Measurements from ENCODE around the gene OGFOD3.
"Not testable (repeated sequence)": the region's sequence is repeated elsewhere in the genome, so short reads cannot be mapped to it uniquely, and the experiment has no call there.

The OGFOD3 gene

DNA sequence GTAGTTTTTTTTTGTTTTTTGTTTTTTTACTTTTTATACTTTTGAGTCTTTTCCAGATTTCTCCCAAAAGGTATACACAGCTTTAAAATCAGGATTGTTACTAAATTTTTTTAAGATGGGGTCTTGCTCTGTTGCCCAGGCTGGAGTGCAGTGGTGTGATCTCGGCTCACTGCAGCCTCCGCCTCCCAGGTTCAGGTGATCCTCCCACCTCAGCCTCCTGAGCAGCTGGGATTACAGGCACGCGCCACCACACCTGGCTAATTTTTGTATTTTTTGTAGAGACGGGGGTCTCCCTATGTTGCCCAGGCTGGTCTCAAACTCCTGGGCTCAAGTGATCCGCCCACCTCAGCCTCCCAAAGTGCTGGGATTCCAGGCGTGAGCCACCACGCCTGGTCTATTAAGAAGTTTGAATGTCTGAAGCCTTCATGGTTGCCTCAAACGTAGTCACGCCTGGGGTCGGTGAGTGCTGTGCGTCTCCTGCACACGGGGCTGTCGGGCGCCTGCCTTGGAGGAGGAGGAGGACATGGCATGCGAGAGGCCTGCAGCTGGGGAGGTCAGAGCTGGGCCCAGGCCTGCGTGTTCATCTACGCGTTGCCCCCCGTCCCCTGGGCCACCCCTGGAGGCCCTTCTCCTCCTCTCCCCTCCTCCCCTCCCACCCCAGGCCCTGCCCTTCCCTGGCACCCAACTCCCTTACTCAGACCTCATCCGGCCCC lies 36.0 kb downstream of the OGFOD3 start:
- H3K56ac ChIP-seq (ENCODE audit: low read length); H3K36me3 ChIP-seq (ENCODE audit: control insufficient read depth, insufficient read depth, low read length); H3K27me3 ChIP-seq (ENCODE audit: insufficient read depth, low read length, poor library complexity); H3K4me2 ChIP-seq (ENCODE audit: low read length); H3K23ac ChIP-seq (ENCODE audit: low read length); H2BK15ac ChIP-seq (replicated peaks; ENCODE audit: low read depth); H3K18ac ChIP-seq (ENCODE audit: low read length); H3K4me1 ChIP-seq (ENCODE audit: control insufficient read depth, low read depth, low read length); H2BK120ac ChIP-seq (ENCODE audit: low read depth, low read length); DNase-seq; H3K79me2 ChIP-seq (ENCODE audit: control insufficient read depth, insufficient read depth, low read length); H2AK5ac ChIP-seq (ENCODE audit: low read length); H3K9ac ChIP-seq (ENCODE audit: low read length); H2BK5ac ChIP-seq (ENCODE audit: low read length); H4K5ac ChIP-seq (ENCODE audit: low read length); H4K8ac ChIP-seq (ENCODE audit: low read depth, low read length); H3K4ac ChIP-seq (ENCODE audit: low read depth, low read length); H3K79me1 ChIP-seq (ENCODE audit: low read length); H3K27ac ChIP-seq (ENCODE audit: low read depth, low read length); H3K4me3 ChIP-seq (ENCODE audit: low read length): not testable (repeated sequence)
- no CpG with 5 or more reads among the region's 21 CpGs for WGBS (ENCODE audit: extremely low coverage, insufficient coverage, low lambda C conversion rate)

DNA sequence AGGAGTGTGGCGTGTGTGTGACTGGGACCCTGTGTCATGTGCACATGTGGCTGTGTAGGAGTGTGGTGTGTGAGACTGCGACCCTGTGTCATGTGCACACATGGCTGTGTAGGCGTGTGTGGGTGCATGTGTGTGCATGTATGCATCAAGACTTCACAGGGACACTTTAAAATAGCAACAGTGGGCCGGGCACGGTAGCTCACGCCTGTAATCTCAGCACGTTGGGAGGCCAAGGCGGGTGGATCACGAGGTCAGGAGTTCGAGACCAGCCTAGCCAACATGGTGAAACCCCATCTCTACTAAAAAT lies 36.7 kb downstream of the OGFOD3 start:
- DNase-seq; H3K36me3 ChIP-seq (ENCODE audit: control insufficient read depth, insufficient read depth, low read length); H3K4me1 ChIP-seq (ENCODE audit: control insufficient read depth, low read depth, low read length); H4K8ac ChIP-seq (ENCODE audit: low read depth, low read length); H3K18ac ChIP-seq (ENCODE audit: low read length); H2BK15ac ChIP-seq (replicated peaks; ENCODE audit: low read depth); H3K4me2 ChIP-seq (ENCODE audit: low read length); H3K79me2 ChIP-seq (ENCODE audit: control insufficient read depth, insufficient read depth, low read length); H3K27ac ChIP-seq (ENCODE audit: low read depth, low read length); H3K79me1 ChIP-seq (ENCODE audit: low read length); H3K56ac ChIP-seq (ENCODE audit: low read length); H2AK5ac ChIP-seq (ENCODE audit: low read length); H3K23ac ChIP-seq (ENCODE audit: low read length); H3K27me3 ChIP-seq (ENCODE audit: insufficient read depth, low read length, poor library complexity); H3K9ac ChIP-seq (ENCODE audit: low read length); H2BK120ac ChIP-seq (ENCODE audit: low read depth, low read length); H3K4ac ChIP-seq (ENCODE audit: low read depth, low read length); H2BK5ac ChIP-seq (ENCODE audit: low read length); H3K4me3 ChIP-seq (ENCODE audit: low read length); H4K5ac ChIP-seq (ENCODE audit: low read length): not testable (repeated sequence)
- WGBS (ENCODE audit: extremely low coverage, insufficient coverage, low lambda C conversion rate) = no CpG with 5 or more reads among the region's 10 CpGs

DNA sequence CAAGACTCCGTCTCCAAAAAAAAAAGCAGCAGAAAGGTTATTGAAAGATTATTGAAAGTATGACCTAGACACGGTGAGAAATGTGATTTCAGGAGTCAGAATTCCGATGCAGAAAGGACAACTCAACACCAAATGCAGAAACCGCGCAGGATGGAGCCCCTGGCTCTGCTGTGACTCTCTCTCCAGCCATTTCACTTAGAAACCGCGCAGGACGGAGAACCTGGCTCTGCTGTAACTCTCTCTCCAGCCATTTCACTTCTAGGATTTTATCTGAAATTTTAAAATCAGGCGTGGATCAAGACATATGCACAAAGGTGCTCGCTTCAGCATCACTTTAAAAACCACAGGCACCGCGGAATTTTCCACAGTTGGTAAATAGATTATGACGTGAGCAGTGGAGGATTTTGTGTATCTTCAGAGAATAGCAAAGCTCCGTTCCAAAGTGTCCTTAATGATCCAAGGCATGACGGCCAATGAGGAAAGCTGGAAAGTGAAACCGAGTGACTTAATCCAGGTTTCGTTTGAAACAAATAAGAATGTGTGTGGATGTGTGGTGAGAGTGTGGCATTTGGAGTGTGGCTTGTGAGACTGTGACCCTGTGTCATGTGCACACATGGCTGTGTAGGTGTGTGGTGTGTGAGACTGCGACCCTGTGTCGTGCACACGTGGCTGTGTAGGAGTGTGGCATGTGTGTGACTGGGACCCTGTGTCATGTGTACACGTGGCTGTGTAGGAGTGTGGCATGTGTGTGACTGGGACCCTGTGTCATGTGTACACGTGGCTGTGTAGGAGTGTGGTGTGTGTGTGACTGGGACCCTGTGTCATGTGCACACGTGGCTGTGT lies 37.3 kb downstream of the OGFOD3 start:
- no peaks in the 10 kb centered on the region for H3K27me3 ChIP-seq (ENCODE audit: insufficient read depth, low read length, poor library complexity)
- H3K27ac ChIP-seq (ENCODE audit: low read depth, low read length) = no peak overlapping the region
- no peak overlapping the region for H2BK5ac ChIP-seq (ENCODE audit: low read length)
- WGBS (ENCODE audit: extremely low coverage, insufficient coverage, low lambda C conversion rate) = no CpG with 5 or more reads among the region's 23 CpGs
- H4K5ac ChIP-seq (ENCODE audit: low read length) = no peak overlapping the region
- H3K4me1 ChIP-seq (ENCODE audit: control insufficient read depth, low read depth, low read length) = no peaks in the 10 kb centered on the region
- H2BK15ac ChIP-seq (replicated peaks; ENCODE audit: low read depth) = no peak overlapping the region
- H3K79me2 ChIP-seq (ENCODE audit: control insufficient read depth, insufficient read depth, low read length) = no peaks in the 10 kb centered on the region
- H3K18ac ChIP-seq (ENCODE audit: low read length) = no peak overlapping the region
- no peak overlapping the region for H3K4ac ChIP-seq (ENCODE audit: low read depth, low read length)
- no peak overlapping the region for H3K9ac ChIP-seq (ENCODE audit: low read length)
- no peak overlapping the region for H3K4me3 ChIP-seq (ENCODE audit: low read length)
- H4K8ac ChIP-seq (ENCODE audit: low read depth, low read length) = no peak overlapping the region
- no peaks in the 10 kb centered on the region for H3K36me3 ChIP-seq (ENCODE audit: control insufficient read depth, insufficient read depth, low read length)
- H3K56ac ChIP-seq (ENCODE audit: low read length) = no peak overlapping the region
- H2AK5ac ChIP-seq (ENCODE audit: low read length) = no peak overlapping the region
- no peak overlapping the region for H2BK120ac ChIP-seq (ENCODE audit: low read depth, low read length)
- H3K4me2 ChIP-seq (ENCODE audit: low read length) = no peak overlapping the region
- no peak overlapping the region for H3K23ac ChIP-seq (ENCODE audit: low read length)
- no peak for DNase-seq
- no peaks in the 10 kb centered on the region for H3K79me1 ChIP-seq (ENCODE audit: low read length)

DNA sequence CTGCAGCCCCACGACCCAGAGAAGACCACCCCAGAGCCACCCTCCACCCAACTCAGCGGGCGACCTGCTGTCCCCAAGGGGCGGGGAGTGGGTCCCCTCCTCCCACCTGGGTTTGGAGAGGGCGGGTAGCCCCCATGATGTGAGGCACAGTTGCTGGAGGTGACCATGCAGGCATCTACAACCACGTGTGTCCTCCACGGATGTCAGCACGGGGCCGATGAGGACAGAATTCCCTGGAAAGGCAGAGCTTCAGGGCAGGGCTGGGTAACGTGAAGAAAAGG lies 39.7 kb downstream of the OGFOD3 start:
- no peaks in the 10 kb centered on the region for H3K36me3 ChIP-seq (ENCODE audit: control insufficient read depth, insufficient read depth, low read length)
- H3K27ac ChIP-seq (ENCODE audit: low read depth, low read length) = no peak overlapping the region
- H3K56ac ChIP-seq (ENCODE audit: low read length) = no peak overlapping the region
- no peak overlapping the region for H3K4me3 ChIP-seq (ENCODE audit: low read length)
- no peak overlapping the region for H3K23ac ChIP-seq (ENCODE audit: low read length)
- H4K5ac ChIP-seq (ENCODE audit: low read length) = no peak overlapping the region
- H3K79me2 ChIP-seq (ENCODE audit: control insufficient read depth, insufficient read depth, low read length) = no peaks in the 10 kb centered on the region
- no peak overlapping the region for H2BK5ac ChIP-seq (ENCODE audit: low read length)
- WGBS (ENCODE audit: extremely low coverage, insufficient coverage, low lambda C conversion rate) = no CpG with 5 or more reads among the region's 10 CpGs
- no peaks in the 10 kb centered on the region for H3K27me3 ChIP-seq (ENCODE audit: insufficient read depth, low read length, poor library complexity)
- H4K8ac ChIP-seq (ENCODE audit: low read depth, low read length) = no peak overlapping the region
- no peak overlapping the region for H2BK120ac ChIP-seq (ENCODE audit: low read depth, low read length)
- no peak overlapping the region for H2AK5ac ChIP-seq (ENCODE audit: low read length)
- no peak overlapping the region for H3K18ac ChIP-seq (ENCODE audit: low read length)
- no peak for DNase-seq
- H3K4me2 ChIP-seq (ENCODE audit: low read length) = no peak overlapping the region
- H3K79me1 ChIP-seq (ENCODE audit: low read length) = no peaks in the 10 kb centered on the region
- H2BK15ac ChIP-seq (replicated peaks; ENCODE audit: low read depth) = no peak overlapping the region
- H3K4me1 ChIP-seq (ENCODE audit: control insufficient read depth, low read depth, low read length) = no peaks in the 10 kb centered on the region
- no peak overlapping the region for H3K4ac ChIP-seq (ENCODE audit: low read depth, low read length)
- no peak overlapping the region for H3K9ac ChIP-seq (ENCODE audit: low read length)

DNA sequence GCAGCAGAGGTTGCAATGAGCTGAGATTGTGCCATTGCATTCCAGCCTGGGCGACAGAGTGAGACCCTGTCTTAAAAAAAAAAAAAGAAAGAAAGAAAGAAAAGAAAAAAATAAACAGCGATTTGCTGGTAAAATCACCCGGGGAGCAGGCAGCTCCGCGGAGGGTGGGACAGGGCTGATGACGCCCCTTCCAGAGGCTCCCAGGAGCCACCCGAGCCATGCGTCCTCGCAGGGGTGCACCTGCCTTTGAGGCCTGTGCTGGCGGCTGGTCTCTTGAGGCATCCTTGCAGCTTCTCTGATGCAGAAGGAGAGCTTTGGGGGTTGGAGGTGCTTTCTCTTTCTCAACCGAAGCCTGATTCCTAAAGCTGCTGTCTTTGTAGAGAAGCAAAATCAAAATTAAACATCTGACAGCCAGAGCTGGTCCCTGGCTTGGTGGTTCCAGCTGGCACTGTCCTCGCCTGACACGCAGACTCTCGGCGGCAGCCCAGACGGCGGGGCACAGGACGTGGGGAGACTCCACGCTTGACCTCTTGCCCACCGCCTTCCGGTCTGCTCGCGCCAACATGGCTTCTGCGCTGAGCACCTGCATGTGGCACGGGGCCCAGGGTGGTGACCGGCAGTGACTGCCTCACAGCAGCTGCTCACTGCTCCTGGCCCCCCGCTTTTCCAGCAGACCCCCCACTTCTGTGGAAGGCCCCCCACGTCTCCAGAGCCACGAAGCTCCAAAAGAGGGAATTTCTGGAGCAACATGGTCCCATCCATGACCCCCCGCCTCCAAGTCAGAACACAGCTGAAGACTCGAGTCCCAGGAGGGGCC lies 40.3 kb downstream of the OGFOD3 start:
- Histone ChIP-seq H3K4ac (ENCODE audit: low read depth, low read length) (no peak overlapping the region), H3K4me1 (ENCODE audit: control insufficient read depth, low read depth, low read length) (no peaks in the 10 kb centered on the region), H2BK5ac (ENCODE audit: low read length) (no peak overlapping the region), H4K5ac (ENCODE audit: low read length) (no peak overlapping the region), H3K79me2 (ENCODE audit: control insufficient read depth, insufficient read depth, low read length) (no peaks in the 10 kb centered on the region), H3K79me1 (ENCODE audit: low read length) (no peaks in the 10 kb centered on the region), H3K18ac (ENCODE audit: low read length) (no peak overlapping the region), H2BK15ac (replicated peaks; ENCODE audit: low read depth) (no peak overlapping the region), H4K8ac (ENCODE audit: low read depth, low read length) (no peak overlapping the region), H3K23ac (ENCODE audit: low read length) (no peak overlapping the region), H2BK120ac (ENCODE audit: low read depth, low read length) (no peak overlapping the region), H3K9ac (ENCODE audit: low read length) (no peak overlapping the region), H2AK5ac (ENCODE audit: low read length) (no peak overlapping the region), H3K4me3 (ENCODE audit: low read length) (no peak overlapping the region), H3K36me3 (ENCODE audit: control insufficient read depth, insufficient read depth, low read length) (no peaks in the 10 kb centered on the region), H3K4me2 (ENCODE audit: low read length) (no peak overlapping the region), H3K27ac (ENCODE audit: low read depth, low read length) (no peak overlapping the region), H3K27me3 (ENCODE audit: insufficient read depth, low read length, poor library complexity) (no peaks in the 10 kb centered on the region), H3K56ac (ENCODE audit: low read length) (no peak overlapping the region)
- WGBS (ENCODE audit: extremely low coverage, insufficient coverage, low lambda C conversion rate) = no CpG with 5 or more reads among the region's 31 CpGs
- DNase-seq = no peak
